ENCODE data around the gene PTCRA. TPM values are rescaled to one million over a fixed set of nuclear protein-coding genes. Genes with fewer than 3 reads are reported as not detected.

Gene PTCRA, protein sequence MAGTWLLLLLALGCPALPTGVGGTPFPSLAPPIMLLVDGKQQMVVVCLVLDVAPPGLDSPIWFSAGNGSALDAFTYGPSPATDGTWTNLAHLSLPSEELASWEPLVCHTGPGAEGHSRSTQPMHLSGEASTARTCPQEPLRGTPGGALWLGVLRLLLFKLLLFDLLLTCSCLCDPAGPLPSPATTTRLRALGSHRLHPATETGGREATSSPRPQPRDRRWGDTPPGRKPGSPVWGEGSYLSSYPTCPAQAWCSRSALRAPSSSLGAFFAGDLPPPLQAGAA
- polyA plus RNA-seq (2011; rRNA removed) = not detected in 2 replicates
- not detected in 2 replicates for polyA minus RNA-seq (2011; rRNA and poly(A)+ RNA removed)

DNA sequence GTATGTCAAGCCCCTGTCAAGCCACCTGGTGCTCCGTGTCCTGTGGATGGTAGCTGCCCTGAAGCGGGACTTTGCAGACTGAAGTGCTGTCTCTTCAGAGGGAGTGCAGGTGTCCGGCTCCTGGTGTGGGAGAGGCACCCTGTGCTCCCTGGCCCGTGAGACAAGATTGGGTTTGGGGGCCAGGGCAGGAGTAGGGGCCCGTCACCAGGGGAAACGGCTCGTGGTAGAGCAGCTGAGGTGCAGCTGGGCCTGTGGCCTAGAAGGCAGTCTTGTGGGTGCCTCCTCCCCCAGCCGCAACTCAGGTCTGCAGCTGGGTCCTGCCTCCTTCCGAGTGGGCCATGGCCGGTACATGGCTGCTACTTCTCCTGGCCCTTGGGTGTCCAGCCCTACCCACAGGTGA is at the start of gene PTCRA:
PTCRA (plus strand) TSS at position 322 of the 400 bp plus-strand sequence; CDS start at position 339, 17 bp downstream.
- TF ChIP-seq, protein P1, sequence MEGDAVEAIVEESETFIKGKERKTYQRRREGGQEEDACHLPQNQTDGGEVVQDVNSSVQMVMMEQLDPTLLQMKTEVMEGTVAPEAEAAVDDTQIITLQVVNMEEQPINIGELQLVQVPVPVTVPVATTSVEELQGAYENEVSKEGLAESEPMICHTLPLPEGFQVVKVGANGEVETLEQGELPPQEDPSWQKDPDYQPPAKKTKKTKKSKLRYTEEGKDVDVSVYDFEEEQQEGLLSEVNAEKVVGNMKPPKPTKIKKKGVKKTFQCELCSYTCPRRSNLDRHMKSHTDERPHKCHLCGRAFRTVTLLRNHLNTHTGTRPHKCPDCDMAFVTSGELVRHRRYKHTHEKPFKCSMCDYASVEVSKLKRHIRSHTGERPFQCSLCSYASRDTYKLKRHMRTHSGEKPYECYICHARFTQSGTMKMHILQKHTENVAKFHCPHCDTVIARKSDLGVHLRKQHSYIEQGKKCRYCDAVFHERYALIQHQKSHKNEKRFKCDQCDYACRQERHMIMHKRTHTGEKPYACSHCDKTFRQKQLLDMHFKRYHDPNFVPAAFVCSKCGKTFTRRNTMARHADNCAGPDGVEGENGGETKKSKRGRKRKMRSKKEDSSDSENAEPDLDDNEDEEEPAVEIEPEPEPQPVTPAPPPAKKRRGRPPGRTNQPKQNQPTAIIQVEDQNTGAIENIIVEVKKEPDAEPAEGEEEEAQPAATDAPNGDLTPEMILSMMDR (IDR thresholded peaks at IDR 0.05; ENCODE audit: low read depth, low read length) = no peak
- CTCF ChIA-PET = no interaction called here
- Histone ChIP-seq H3K4me3 (ENCODE audit: low read depth, low read length) (no peak within 1 kb of the TSS), H3K27me3 (ENCODE audit: control insufficient read depth, insufficient read depth, low read length) (peaks cover 2% of the 10 kb centered on the region), H3K27ac (ENCODE audit: low read depth, low read length) (no peak within 1 kb of the TSS), H3K9me3 (ENCODE audit: control insufficient read depth, insufficient read depth, low read length) (no peaks in the 10 kb centered on the region; the same call in 1 of the 2 replicates)
- DNase-seq (ENCODE audit: low read depth, low spot score) = no peak
- POLR2A ChIA-PET = no interaction called here

DNA sequence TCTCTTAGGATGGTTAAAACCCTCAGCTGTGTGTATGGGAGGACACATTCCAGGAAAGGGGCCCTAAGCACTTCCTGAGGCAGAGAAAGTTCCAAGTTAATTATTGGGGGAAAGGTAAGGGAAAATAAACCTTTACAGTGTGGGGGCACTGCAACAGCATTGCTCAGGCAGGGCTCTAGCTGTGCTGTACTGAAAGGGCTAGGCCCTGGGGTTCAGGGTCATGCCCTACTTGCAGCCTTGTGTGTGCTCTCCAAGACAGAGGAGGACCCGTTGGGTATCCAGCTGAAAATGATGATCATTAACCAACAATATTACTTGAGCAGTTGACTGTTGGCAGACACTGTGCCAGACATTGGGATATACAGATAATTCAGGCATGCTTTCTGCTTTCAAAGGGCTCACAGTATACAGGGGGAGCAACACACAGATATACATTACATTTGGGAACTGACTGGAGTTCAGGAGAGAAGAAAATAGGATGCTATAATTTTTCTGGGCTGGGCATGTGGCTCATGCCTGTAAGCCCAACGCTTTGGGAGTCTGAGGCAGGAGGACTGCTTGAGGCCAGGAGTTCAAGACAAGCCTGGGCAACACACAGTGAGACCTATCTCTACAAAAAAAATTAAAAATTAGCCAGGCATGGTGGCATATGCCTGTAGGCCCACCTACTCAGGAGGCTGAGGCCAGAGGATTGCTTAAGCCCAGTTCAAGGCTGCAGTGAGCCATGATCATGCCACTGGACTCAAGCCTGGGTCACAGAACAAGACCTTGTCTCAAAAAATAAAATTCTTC is 45.5 kb upstream of the PTCRA start:
- TF ChIP-seq, protein P1 (IDR thresholded peaks at IDR 0.05; ENCODE audit: low read depth, low read length) = no peak
- Histone ChIP-seq H3K4me3 (ENCODE audit: low read depth, low read length) (no peak overlapping the region), H3K27me3 (ENCODE audit: control insufficient read depth, insufficient read depth, low read length) (no peaks in the 10 kb centered on the region), H3K9me3 (ENCODE audit: control insufficient read depth, insufficient read depth, low read length) (no peaks in the 10 kb centered on the region), H3K27ac (ENCODE audit: low read depth, low read length) (no peak overlapping the region)
- POLR2A ChIA-PET = no interaction called here
- DNase-seq (ENCODE audit: low read depth, low spot score) = no peak
- CTCF ChIA-PET = interaction anchor here (0.6 to 1.7 kb wide), 2 partner anchors 141 to 209 kb away, joined by 3 to 4 read pairs; no protein-coding TSS in a partner anchor

DNA sequence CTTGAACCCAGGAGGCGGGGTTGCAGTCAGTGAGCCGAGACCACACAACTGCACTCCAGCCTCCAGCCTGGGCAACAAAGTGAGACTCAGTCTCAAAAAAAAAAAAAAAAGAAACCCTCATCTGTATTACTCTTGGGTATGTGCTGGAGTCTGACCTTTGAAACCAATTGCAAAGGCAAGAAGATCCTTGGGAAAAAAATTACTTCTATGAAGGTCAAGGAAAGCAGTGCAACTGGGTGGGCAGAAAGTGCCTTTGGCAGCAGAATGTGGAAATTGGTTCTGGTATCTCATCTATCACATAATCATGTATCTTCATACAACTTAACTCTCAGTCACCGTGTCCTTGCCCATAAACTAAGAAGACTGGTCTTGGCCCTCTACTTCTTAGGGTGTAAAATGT is 44.1 kb upstream of the PTCRA start:
- TF ChIP-seq, protein P1 (IDR thresholded peaks at IDR 0.05; ENCODE audit: low read depth, low read length) = no peak
- no peak for DNase-seq (ENCODE audit: low read depth, low spot score)
- ChIA-PET POLR2A (no interaction called here), CTCF (no interaction called here)
- H3K9me3 ChIP-seq (ENCODE audit: control insufficient read depth, insufficient read depth, low read length) = no peaks in the 10 kb centered on the region
- no peak overlapping the region for H3K27ac ChIP-seq (ENCODE audit: low read depth, low read length)
- no peaks in the 10 kb centered on the region for H3K27me3 ChIP-seq (ENCODE audit: control insufficient read depth, insufficient read depth, low read length)
- no peak overlapping the region for H3K4me3 ChIP-seq (ENCODE audit: low read depth, low read length)

DNA sequence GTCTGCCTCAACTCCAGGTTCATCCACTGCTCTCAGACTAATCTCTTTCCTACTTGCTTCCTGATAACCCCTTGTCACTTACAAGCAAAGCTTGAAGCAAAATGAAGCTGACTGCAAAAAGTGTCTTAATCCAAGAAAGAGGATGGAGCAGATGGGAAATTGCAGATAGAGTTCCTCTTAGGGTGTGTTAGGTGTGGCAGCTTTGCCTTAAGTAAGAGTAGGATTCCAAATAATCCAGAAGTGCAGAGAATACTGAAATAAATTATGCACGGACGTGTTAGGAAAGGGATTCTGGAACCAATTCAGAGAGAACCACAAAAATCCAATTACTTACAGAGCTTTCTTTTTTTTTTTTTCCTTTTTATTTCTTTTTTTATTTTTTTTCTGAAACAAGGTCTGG is 42.5 kb upstream of the PTCRA start:
- ChIA-PET CTCF (interaction anchor here (0.6 to 7.2 kb wide), 3 partner anchors 179 to 211 kb away, joined by 3 to 75 read pairs (median 4); no protein-coding TSS in a partner anchor), POLR2A (interaction anchor here (1.3 kb wide), 1 partner anchor 91 kb away, joined by 3 read pairs; no protein-coding TSS in a partner anchor)
- no peaks in the 10 kb centered on the region for H3K9me3 ChIP-seq (ENCODE audit: control insufficient read depth, insufficient read depth, low read length)
- TF ChIP-seq, protein P1 (IDR thresholded peaks at IDR 0.05; ENCODE audit: low read depth, low read length) = no peak
- H3K4me3 ChIP-seq (ENCODE audit: low read depth, low read length) = no peak overlapping the region
- no peak overlapping the region for H3K27ac ChIP-seq (ENCODE audit: low read depth, low read length)
- DNase-seq (ENCODE audit: low read depth, low spot score) = no peak
- H3K27me3 ChIP-seq (ENCODE audit: control insufficient read depth, insufficient read depth, low read length) = no peaks in the 10 kb centered on the region

Measured in AG04450 (cell line).